ENCODE results near the gene KRTAP5-6.

GRCh38 chr11:1671658-1672057 is 25.3 kb upstream of the KRTAP5-6 start:
- TF ChIP-seq CTCF (IDR thresholded peaks at IDR 0.05) (no peak), ZFX (IDR thresholded peaks at IDR 0.05; ENCODE audit: borderline replicate concordance) (no peak)

Measured in 22Rv1 (cell line).